Immature natural killer cell (primary cell): ENCODE results near the gene PARP8. TPM values are rescaled to one million over a fixed set of nuclear protein-coding genes. Genes with fewer than 3 reads are reported as not detected.

Source experiments
- DNase-seq, 3 donors: peaks; one replicate each; pipeline ENCODE4 v3.0.0; 2022; ENCODE audit warnings: mixed read lengths in 1 of 3
- H3K27ac Mint-ChIP-seq, 6 donors: one replicate each; pipeline ENCODE4 v1.8.0; 2020; ENCODE audit warnings: mixed read lengths in 6 of 6, mild to moderate bottlenecking in 5 of 6, inconsistent platforms in 4 of 6, moderate library complexity in 3 of 6
- H3K27me3 Mint-ChIP-seq, 3 donors: one replicate each; pipeline ENCODE4 v1.8.0; 2020 to 2021; ENCODE audit warnings: low read depth in 3 of 3, mild to moderate bottlenecking in 3 of 3, mixed read lengths in 3 of 3, moderate library complexity in 3 of 3, inconsistent platforms in 1 of 3
- H3K36me3 Mint-ChIP-seq, 3 donors: one replicate each; pipeline ENCODE4 v1.8.0; 2020; ENCODE audit warnings: mixed read lengths in 3 of 3, inconsistent platforms in 2 of 3, mild to moderate bottlenecking in 2 of 3
- H3K4me1 Mint-ChIP-seq, 2 donors: one replicate each; pipeline ENCODE4 v1.8.0; 2020; ENCODE audit warnings: inconsistent platforms in 2 of 2, mild to moderate bottlenecking in 2 of 2, mixed read lengths in 2 of 2, moderate library complexity in 1 of 2
- H3K4me3 Mint-ChIP-seq, 5 donors: one replicate each; pipeline ENCODE4 v1.8.0; 2020; ENCODE audit warnings: mild to moderate bottlenecking in 5 of 5, mixed read lengths in 5 of 5, inconsistent platforms in 3 of 5, moderate library complexity in 3 of 5
- H3K9me3 Mint-ChIP-seq, 6 donors: one replicate each; pipeline ENCODE4 v1.8.0; 2020; ENCODE audit warnings: mild to moderate bottlenecking in 6 of 6, mixed read lengths in 6 of 6, inconsistent platforms in 4 of 6, moderate library complexity in 3 of 6
- polyA plus RNA-seq, 3 donors: library from polyadenylated mRNA; unstranded; fragments of 300-500 nt; fragmentation: Illumina TruSeq; gene quantifications; one replicate each; pipeline ENCODE4 v1.2.3, GENCODE V29; 2021

PARP8 gene
- polyA plus RNA-seq, 3 donors from 2014 or later, result 93.9 to 150 (median 113) TPM

GRCh38 chr5:50887889-50888633, 221.6 kb downstream of the PARP8 start:
- no peaks in the 10 kb centered on the region for H3K36me3 Mint-ChIP-seq
- peaks cover 0 to 3% (median 1%) of the 10 kb centered on the region in 6 donors for H3K9me3 Mint-ChIP-seq
- no peaks in the 10 kb centered on the region for H3K4me1 Mint-ChIP-seq
- no peak overlapping the region for H3K4me3 Mint-ChIP-seq
- no peak overlapping the region for H3K27ac Mint-ChIP-seq
- H3K27me3 Mint-ChIP-seq, result peaks cover 0 to 5% (median 0%) of the 10 kb centered on the region in 3 donors
- no peak for DNase-seq

- Mint-ChIP-seq H3K4me1 (no peaks in the 10 kb centered on the region), H3K27me3 (peaks cover 0 to 5% (median 0%) of the 10 kb centered on the region in 3 donors), H3K4me3 (no peak overlapping the region), H3K36me3 (no peaks in the 10 kb centered on the region), H3K9me3 (peaks cover 0 to 3% (median 1%) of the 10 kb centered on the region in 6 donors), H3K27ac (no peak overlapping the region)
- no peak for DNase-seq
Observed at GRCh38 chr5:50888751-50889150, 222.3 kb downstream of the PARP8 start.

- Mint-ChIP-seq H3K9me3 (peaks cover 0 to 3% (median 1%) of the 10 kb centered on the region in 6 donors), H3K36me3 (no peaks in the 10 kb centered on the region), H3K27me3 (peaks cover 0 to 3% (median 0%) of the 10 kb centered on the region in 3 donors), H3K27ac (no peak overlapping the region), H3K4me3 (no peak overlapping the region), H3K4me1 (no peaks in the 10 kb centered on the region)
- no peak for DNase-seq
Observed at GRCh38 chr5:50889790-50890189, 223.4 kb downstream of the PARP8 start.

Other genes with a start within 250 kb of the PARP8 start
- 100 to 1,000 TPM; 163 to 166 (median 164) TPM for gene EMB, start 225.3 kb upstream of the PARP8 start, polyA plus RNA-seq